Dedifferentiated amniotic fluid mesenchymal stem cell (primary cell): Measurements from ENCODE around the gene ZNF593.

Experiments used
- DNase-seq: peaks from one replicate; pipeline ENCODE4 v3.0.0-alpha.2; 2016; ENCODE audit errors: extremely low spot score

Gene ZNF593

GRCh38 chr1:26169669-26170471 lies at the start of gene ZNF593:
TSS of gene ZNF593 (plus strand) at chr1:26169908. CDS start at chr1:26169984, 76 bp downstream.
- peak; percentile 86 for DNase-seq

DNA sequence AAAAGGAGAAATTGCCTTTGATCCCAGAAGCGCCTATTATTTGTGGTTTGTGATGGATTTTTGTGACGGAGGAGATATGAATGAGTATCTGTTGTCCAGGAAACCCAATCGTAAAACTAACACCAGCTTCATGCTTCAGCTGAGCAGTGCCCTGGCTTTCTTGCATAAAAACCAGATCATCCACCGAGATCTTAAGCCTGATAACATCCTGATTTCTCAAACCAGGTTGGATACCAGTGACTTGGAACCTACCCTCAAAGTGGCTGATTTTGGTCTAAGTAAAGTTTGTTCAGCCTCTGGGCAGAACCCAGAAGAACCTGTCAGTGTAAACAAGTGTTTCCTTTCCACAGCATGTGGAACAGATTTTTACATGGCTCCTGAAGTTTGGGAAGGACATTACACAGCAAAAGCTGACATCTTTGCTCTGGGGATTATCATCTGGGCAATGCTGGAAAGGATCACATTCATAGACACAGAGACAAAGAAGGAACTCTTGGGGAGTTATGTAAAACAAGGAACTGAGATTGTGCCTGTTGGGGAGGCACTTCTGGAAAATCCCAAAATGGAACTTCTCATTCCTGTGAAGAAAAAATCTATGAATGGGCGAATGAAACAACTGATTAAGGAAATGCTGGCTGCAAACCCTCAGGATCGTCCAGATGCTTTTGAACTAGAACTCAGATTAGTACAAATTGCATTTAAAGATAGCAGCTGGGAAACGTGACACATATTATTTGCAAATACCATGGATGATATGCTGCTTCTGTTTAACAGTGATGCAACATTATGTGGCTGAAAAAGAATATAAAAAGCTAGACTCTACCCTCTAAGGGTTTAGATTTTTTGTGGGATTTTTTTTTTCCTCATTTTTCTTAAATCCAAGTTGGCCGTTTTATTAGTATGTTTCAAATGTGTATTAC lies 47.6 kb upstream of the ZNF593 start:
- no peak for DNase-seq

- DNase-seq: no peak
These were observed 46.4 kb upstream of the ZNF593 start for GRCh38 chr1:26122988-26123973.

DNA sequence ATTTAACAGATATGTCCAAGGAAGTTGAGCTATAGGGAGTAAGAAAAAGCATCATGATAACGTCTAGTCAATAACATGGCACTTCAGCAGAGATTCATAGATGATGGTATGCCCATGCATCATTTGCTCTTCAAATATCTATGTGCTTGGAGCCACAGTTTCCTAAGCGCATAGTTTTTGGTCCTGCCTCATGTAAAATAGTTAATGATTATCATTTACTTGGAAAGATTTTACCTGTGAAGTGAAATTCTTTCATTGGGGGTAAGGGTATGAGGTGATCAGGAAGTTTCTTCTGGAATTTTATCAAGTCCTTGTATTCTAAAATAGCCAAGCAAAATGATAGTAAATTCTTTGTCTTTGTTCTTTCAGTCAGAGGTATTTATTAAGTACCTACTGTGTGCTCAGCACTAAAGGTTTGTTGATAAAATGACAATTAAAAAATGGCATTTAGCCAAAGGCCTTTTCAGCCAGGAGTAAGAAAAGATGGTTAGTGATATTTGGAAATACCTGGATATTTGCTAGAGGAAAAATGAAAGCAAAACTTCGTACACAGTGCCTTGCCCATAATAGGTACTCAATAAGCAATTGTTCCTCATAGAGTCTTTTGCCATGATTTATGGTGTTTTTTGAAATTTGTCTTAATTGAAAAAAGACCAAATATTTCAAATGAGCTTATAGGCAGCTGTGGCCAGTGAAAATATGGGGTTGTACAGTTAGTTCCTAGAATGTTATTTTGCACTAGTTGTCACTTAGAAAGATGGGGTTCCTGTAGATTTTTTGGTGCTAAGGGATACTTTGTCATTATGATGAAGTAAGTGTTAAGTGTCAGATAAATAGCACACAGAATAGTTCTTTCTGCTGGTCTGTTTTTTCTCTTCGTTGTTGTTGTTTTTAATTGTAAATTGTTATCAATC lies 45.0 kb upstream of the ZNF593 start:
- no peak for DNase-seq

- DNase-seq: no peak
These were observed 44.3 kb upstream of the ZNF593 start for GRCh38 chr1:26125382-26125781.

GRCh38 chr1:26125946-26126320 lies 43.8 kb upstream of the ZNF593 start:
- DNase-seq: no peak

DNA sequence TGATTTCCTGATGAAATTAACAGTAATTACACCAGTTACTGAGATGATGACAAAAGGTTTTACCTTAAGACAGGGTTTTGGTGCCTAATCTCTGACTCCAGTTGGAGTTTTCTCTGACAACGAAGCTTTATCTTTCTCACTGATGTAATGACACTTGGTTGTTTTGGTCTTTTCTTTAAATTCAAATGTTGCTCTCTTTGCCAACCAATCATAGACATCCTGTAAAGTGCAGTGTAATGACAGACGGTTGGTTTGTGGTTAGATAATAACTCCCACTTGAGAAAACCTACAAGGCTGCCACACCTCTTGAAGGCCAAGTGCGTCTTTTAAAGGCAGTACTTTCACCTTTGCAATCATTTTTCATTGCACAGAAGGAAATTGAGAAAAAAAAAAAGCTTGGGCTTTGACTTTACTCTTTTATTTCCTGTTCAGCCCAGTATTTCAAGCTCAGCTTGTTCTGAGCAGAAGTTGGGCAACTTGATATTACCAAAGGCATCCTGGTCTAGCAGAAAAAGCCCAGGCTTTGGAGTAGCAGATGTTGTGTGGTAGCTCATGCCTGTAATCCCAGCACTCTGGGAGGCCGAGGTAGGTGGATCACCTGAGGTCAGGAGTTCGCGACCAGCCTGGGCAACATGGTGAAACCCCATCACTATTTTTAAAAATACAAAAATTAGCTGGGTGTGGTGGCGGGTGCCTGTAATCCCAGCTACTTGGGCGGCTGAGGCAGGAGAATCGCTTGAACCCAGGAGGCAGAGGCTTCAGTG lies 43.2 kb upstream of the ZNF593 start:
- DNase-seq: no peak

- DNase-seq: no peak
These were observed 42.2 kb upstream of the ZNF593 start for GRCh38 chr1:26127235-26128163.

DNA sequence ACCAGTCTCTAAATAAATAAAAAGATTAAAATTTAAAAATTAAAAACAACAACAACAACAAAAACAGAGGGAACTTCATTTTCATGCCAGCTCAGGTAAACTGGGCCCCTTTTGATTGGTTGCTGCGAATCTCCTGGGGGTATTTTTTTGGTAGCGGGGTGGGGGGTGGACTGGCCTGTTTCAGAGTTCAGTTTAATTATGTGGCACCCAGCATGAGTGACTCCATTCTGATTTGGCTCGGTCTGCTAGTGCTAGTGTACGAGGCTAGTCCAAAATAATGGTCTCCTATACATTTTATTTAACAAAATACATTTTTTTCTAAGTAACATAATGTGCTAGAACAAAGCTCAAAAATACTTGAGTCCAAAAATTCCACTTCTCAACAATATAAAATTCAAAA lies 39.9 kb upstream of the ZNF593 start:
- no peak for DNase-seq

- DNase-seq: no peak
These were observed 39.0 kb upstream of the ZNF593 start for GRCh38 chr1:26130695-26131094.

- DNase-seq: no peak
These were observed 37.4 kb upstream of the ZNF593 start for GRCh38 chr1:26132128-26132833.

- DNase-seq: no peak
These were observed 36.9 kb upstream of the ZNF593 start for GRCh38 chr1:26132834-26133167.

DNA sequence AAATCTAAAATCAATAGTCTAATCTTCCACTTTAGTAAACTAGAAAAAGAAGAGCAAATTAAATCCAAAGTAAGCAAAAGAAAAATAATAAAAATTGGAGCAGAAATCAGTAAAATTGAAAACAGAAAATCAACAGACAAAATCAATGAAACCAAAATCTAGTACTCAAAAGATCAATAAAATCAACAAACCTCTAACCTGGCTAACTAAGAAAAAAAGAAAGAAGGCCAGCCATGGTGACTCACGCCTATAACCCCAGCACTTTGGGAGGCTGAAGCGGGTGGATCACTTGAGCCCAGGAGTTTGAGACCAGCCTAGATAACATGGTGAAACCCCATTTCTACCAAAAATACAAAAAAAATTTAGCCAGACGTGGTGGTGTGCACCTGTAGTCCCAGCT lies 35.2 kb upstream of the ZNF593 start:
- no peak for DNase-seq

- DNase-seq: no peak
These were observed 30.6 kb upstream of the ZNF593 start for GRCh38 chr1:26138974-26139558.

- no peak for DNase-seq
These were observed 27.5 kb upstream of the ZNF593 start for GRCh38 chr1:26142159-26142558.

GRCh38 chr1:26145041-26145959 lies 24.4 kb upstream of the ZNF593 start:
- peak; percentile 82 for DNase-seq

DNA sequence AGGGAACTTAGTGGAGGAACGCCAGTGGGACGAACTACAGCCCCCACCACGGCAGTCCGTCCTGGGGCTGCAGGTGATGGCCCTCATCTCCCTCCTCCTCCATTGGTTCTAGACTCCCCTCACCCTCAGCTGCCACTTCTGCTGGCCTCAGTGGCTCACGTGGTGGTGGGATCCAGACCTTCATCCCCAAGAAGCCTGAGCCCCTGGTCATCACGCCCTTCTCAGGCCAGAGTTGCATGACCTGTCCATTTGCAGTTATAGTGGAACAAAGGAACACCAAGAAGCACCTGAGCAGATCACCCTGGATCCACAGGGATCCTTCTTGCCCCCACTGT lies 23.8 kb upstream of the ZNF593 start:
- DNase-seq: no peak
